Measurements from ENCODE around the gene COL20A1.

Gene COL20A1

DNA sequence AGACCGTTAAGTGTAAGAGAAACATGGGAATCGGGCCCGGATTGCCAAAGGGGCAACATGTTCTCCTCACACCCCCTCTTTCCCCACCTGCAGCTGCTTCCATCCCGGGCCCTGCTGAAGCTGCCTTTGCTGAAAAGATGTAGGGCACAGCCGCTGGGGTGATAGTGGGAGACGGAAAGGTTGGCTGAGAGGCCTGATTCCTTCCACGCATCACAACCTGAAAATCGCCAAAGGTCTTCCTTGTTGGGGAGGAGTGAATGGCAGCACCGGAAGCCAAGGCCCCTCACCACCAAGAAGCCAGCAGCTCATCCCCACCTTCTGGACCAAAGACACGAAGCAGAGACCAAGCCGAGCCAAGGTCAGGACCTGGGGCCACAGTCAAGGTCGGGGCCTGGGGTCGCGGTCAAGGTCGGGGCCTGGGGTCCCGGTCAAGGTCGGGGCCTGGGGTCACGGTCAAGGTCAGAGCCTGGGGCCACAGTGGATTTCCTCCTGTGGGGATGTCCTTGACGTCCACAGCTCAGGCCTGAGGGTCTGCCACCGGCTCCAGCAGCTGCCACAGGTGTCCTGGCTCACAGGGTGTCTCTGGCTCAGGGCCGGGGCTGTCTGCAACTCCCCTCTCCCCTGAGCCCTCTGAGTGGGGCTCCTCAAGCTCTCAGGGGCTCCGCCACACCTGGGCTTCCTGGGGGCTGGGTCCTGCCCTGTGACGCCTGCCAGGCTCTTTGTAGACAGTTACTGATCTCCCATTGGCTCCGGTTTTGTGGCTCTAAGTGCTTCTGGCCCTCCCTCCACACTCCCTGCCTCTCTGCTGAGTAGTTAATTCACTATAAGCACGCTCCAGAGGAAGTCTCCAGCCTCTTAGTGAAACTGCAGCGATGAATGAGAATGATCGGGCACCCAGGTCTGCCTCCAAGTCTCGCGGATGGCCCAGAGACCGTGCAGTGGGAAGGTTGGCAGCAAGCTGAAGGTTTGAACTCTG, 73.7 kb downstream of the COL20A1 start:
- H3K4me3 ChIP-seq (ENCODE audit: low read depth in 1 of 2, low read length in 2 of 2): no peak overlapping the region
- H3K27me3 ChIP-seq (ENCODE audit: low read depth, low read length): peaks cover 13% of the 10 kb centered on the region
- no peaks in the 10 kb centered on the region for H3K36me3 ChIP-seq (ENCODE audit: control insufficient read depth in 1 of 2, insufficient read depth in 2 of 2, low read length in 2 of 2)
- no peak overlapping the region for H3K27ac ChIP-seq (ENCODE audit: low read length)
- no peaks in the 10 kb centered on the region for H3K4me1 ChIP-seq (ENCODE audit: control insufficient read depth in 1 of 2, insufficient read depth in 2 of 2, low read length in 2 of 2)
- H3K9me3 ChIP-seq (ENCODE audit: control insufficient read depth in 1 of 2, low read length in 2 of 2): no peaks in the 10 kb centered on the region

DNA sequence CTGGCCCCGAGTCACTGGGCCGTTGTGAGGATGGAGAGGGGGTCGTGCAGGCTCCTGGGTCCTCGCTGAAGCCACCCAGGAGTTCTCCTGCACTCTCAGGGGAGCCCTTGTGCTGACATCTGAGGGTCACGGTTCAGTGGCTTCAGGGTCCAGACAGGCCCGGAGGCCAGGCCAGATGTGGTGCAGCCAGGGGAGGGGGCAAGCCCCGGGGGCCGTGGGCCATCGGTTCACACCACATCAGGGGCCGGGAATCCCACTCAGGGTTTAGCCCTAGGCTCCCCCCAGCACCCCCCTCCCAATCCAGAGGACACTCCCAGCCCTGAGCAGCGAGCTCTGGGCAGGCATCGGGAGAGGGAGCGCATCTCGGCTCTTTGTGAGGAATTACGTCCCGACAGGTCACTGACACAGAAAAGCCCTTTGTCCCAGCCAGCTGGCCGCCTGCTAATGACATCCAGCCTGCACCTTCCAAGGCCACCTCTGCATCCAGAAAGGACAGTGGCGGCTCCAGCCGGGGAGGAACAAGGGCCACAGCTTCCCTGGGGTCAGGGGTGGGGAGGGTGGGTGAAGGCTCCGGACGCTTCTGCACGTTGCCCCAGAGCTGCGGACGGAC, 74.6 kb downstream of the COL20A1 start:
- no peaks in the 10 kb centered on the region for H3K36me3 ChIP-seq (ENCODE audit: control insufficient read depth in 1 of 2, insufficient read depth in 2 of 2, low read length in 2 of 2)
- no peaks in the 10 kb centered on the region for H3K4me1 ChIP-seq (ENCODE audit: control insufficient read depth in 1 of 2, insufficient read depth in 2 of 2, low read length in 2 of 2)
- H3K4me3 ChIP-seq (ENCODE audit: low read depth in 1 of 2, low read length in 2 of 2): no peak overlapping the region
- no peaks in the 10 kb centered on the region for H3K9me3 ChIP-seq (ENCODE audit: control insufficient read depth in 1 of 2, low read length in 2 of 2)
- no peak overlapping the region for H3K27ac ChIP-seq (ENCODE audit: low read length)
- H3K27me3 ChIP-seq (ENCODE audit: low read depth, low read length): peaks cover 8% of the 10 kb centered on the region

DNA sequence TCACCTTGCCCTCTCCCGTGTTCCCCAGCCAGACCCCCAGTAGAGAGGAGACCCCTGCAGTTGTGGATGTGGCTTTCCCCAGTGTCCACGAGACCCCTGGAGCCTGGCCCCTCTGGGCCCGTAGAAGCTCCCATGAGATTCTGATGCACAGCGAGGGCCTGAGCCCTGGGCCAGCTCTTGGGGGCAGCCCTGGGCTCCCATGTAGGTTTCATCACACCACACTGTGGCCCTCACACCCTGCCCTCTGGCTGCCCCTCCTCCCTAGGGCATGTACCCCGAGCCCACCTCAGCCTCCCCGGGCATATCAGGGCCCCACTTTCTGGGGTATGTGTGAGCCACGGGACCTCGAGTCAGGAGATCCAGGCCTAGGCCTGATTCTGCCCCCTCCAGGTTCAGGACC, 75.2 kb downstream of the COL20A1 start:
- Histone ChIP-seq H3K9me3 (ENCODE audit: control insufficient read depth in 1 of 2, low read length in 2 of 2) (no peaks in the 10 kb centered on the region), H3K36me3 (ENCODE audit: control insufficient read depth in 1 of 2, insufficient read depth in 2 of 2, low read length in 2 of 2) (no peaks in the 10 kb centered on the region), H3K27ac (ENCODE audit: low read length) (no peak overlapping the region), H3K27me3 (ENCODE audit: low read depth, low read length) (peaks cover 2% of the 10 kb centered on the region), H3K4me1 (ENCODE audit: control insufficient read depth in 1 of 2, insufficient read depth in 2 of 2, low read length in 2 of 2) (no peaks in the 10 kb centered on the region), H3K4me3 (ENCODE audit: low read depth in 1 of 2, low read length in 2 of 2) (no peak overlapping the region)

DNA sequence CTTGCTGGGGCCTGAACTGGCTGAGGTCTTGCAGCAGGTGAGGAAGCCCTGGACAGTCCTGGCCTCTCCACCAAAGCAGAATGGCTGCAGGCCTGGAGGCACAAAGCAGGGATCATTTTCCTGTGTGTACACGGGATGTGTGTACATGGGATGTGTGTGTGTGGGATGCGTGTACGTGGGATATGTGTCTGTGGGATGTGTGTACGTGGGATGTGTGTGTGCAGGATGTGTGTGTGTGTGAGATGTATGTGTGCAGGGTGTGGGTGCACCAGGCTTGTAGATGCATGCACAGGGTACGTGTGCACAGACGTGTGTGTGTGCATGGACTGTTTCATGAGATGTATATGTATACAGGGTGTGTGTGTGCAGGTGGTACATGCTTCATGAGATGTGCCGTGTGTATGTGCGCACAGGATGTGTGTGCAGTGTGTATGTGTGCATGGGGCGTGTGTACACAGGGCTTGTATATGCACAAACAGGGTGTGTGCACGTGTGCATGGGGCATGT, 76.1 kb downstream of the COL20A1 start:
- no peaks in the 10 kb centered on the region for H3K4me1 ChIP-seq (ENCODE audit: control insufficient read depth in 1 of 2, insufficient read depth in 2 of 2, low read length in 2 of 2)
- no peak overlapping the region for H3K4me3 ChIP-seq (ENCODE audit: low read depth in 1 of 2, low read length in 2 of 2)
- no peaks in the 10 kb centered on the region for H3K36me3 ChIP-seq (ENCODE audit: control insufficient read depth in 1 of 2, insufficient read depth in 2 of 2, low read length in 2 of 2)
- no peaks in the 10 kb centered on the region for H3K9me3 ChIP-seq (ENCODE audit: control insufficient read depth in 1 of 2, low read length in 2 of 2)
- no peaks in the 10 kb centered on the region for H3K27me3 ChIP-seq (ENCODE audit: low read depth, low read length)
- no peak overlapping the region for H3K27ac ChIP-seq (ENCODE audit: low read length)

DNA sequence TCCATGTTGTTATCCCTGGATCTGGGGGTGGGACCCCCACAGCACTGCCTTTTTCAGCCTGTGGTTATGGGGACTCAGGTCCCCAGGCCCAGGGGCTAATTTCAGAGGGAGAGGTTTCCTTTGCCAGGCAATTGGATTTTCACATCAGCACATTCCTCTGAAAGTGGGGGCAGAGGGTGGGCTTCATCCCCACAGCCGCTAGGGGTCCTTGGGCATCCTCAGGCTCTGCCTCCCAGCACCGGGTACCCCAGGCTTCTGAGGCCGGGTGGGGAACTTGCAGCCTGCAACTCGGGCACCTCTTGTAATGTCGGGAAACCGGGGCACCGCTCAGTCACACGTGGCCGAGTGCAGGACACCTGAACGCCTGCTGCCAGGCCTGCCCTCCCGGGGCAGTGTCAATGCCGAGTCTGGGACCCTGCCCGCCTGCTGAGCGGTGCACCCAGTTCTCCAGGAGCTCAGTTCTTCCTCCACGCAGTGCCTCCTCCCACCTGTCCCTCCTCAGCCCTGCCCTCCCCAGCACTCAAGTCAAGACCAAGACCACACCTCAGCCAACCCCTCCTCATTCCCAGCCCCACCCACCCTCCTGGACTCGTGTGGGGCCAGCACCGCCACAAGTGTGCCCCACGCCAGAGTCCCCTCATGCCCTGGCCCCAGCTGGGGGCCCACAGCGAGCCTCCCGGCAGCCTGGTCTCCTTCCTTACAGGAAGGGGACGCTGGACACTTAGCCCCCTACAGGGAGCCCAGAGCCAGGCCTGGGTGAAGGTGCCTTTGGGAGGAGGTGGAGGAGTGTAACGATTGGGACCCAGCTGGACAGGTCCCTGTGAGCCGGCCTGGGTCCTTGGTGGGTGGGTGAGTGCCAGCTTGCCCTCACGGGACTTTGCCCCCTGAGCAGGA, 77.0 kb downstream of the COL20A1 start:
- Histone ChIP-seq H3K9me3 (ENCODE audit: control insufficient read depth in 1 of 2, low read length in 2 of 2) (no peaks in the 10 kb centered on the region), H3K4me1 (ENCODE audit: control insufficient read depth in 1 of 2, insufficient read depth in 2 of 2, low read length in 2 of 2) (no peaks in the 10 kb centered on the region), H3K4me3 (ENCODE audit: low read depth in 1 of 2, low read length in 2 of 2) (no peak overlapping the region), H3K27me3 (ENCODE audit: low read depth, low read length) (no peaks in the 10 kb centered on the region), H3K36me3 (ENCODE audit: control insufficient read depth in 1 of 2, insufficient read depth in 2 of 2, low read length in 2 of 2) (no peaks in the 10 kb centered on the region), H3K27ac (ENCODE audit: low read length) (no peak overlapping the region)

DNA sequence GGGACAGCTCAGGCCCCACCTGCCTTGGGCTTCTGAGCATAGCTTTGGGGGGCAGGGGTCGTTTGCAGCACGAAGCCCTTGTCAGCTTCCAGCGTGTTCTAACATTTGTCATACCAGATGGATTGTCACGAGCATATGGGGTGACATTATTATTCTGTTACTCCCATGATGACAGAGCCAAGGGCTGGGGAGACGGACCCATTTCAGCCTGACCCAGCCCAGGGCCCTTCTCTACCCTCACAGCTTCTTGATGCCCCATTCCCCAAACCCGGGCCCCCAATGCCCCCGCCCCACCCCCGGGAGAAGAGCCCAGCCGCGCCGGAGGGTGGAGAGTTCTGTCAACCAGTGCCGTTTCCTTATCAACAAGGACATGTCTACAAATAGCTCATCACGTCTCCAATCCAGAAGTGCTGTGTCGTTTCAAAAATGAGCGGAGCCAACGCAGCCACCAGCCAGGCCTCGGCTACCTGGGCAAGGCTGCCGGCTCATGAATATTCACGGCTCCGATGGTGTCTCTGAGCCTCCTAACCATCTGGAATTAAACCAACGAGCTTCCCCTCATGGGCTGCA, 77.7 kb downstream of the COL20A1 start:
- H3K4me1 ChIP-seq (ENCODE audit: control insufficient read depth in 1 of 2, insufficient read depth in 2 of 2, low read length in 2 of 2): no peaks in the 10 kb centered on the region
- H3K4me3 ChIP-seq (ENCODE audit: low read depth in 1 of 2, low read length in 2 of 2): no peak overlapping the region
- H3K36me3 ChIP-seq (ENCODE audit: control insufficient read depth in 1 of 2, insufficient read depth in 2 of 2, low read length in 2 of 2): no peaks in the 10 kb centered on the region
- no peak overlapping the region for H3K27ac ChIP-seq (ENCODE audit: low read length)
- H3K9me3 ChIP-seq (ENCODE audit: control insufficient read depth in 1 of 2, low read length in 2 of 2): no peaks in the 10 kb centered on the region
- no peaks in the 10 kb centered on the region for H3K27me3 ChIP-seq (ENCODE audit: low read depth, low read length)

DNA sequence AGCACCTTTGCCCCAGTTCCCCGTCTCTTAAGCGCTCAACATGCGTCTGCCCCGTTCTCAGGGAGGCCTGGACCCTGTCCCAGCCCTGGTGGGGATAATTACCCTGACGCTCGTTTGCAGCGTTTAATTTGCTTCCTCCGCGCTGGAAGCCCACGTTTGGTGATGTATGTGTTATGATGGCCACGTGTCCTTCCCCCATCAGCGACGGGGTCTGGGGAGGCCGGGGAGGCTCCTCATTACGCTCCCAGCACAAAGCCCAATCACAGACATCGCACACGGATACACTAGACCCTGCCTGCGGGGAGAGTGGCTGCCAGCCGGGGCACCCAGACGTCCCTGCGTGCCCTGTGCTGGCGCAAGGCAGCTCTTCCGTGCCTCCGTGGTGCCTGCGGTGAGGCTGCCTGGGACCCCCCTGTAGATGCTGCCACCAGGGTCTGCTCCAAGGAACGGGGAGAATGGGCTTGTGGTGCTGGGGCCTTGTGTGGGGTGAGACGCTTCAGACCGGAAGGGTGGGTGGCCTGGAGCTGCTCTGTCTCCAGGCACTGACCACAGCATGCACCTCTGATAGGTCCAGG, 78.4 kb downstream of the COL20A1 start:
- Histone ChIP-seq H3K27ac (ENCODE audit: low read length) (no peak overlapping the region), H3K9me3 (ENCODE audit: control insufficient read depth in 1 of 2, low read length in 2 of 2) (no peaks in the 10 kb centered on the region), H3K4me3 (ENCODE audit: low read depth in 1 of 2, low read length in 2 of 2) (no peak overlapping the region), H3K4me1 (ENCODE audit: control insufficient read depth in 1 of 2, insufficient read depth in 2 of 2, low read length in 2 of 2) (peaks cover 0 to under 1% of the 10 kb centered on the region in 2 donors), H3K36me3 (ENCODE audit: control insufficient read depth in 1 of 2, insufficient read depth in 2 of 2, low read length in 2 of 2) (no peaks in the 10 kb centered on the region), H3K27me3 (ENCODE audit: low read depth, low read length) (no peaks in the 10 kb centered on the region)

DNA sequence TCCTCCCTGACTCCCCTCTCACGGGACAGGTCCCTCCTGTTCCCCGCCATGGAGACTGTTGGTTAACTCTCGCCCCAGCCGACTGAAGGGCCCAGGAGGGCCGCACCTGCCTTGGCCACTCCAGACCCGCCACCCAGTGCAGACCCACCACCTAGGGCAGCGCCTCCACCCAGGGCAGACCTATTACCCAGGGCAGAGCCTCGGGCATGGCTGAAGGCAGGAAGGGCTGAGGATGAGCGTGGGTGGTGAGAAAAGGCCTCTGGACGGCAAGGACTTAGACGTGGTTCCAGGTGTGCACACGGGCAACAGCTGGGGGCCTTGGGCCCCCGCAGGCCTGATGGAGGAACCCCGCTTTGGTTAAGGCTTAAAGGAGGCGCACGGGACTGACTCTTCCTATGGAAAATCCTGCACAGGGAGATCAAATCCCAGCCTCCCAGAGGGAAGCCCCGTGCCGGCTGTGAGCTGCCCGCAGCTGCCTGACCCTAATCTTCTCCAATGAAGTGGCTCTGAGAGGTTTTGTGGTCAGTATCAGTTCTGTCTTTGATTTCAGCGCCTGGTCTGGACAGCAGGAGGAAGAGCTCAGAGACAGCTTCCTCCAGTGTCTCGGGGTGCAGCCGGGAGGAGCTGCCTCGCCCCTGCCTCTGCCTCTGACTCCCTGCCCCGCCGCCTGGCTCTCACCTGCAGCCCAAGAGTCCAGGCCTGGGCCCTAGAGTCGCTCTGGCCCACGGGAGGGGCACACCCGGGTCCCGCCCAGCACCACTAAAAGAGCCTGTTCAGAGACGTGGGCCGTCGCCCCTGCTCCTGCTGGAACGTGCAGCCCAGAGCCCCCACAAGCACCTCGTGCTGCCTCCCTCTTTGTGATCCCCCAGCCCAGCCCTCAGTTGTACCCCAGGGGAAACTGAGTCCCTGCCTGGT, 80.2 kb downstream of the COL20A1 start:
- no peaks in the 10 kb centered on the region for H3K27me3 ChIP-seq (ENCODE audit: low read depth, low read length)
- H3K4me1 ChIP-seq (ENCODE audit: control insufficient read depth in 1 of 2, insufficient read depth in 2 of 2, low read length in 2 of 2): peaks cover 0 to 5% of the 10 kb centered on the region in 2 donors
- no peak overlapping the region for H3K27ac ChIP-seq (ENCODE audit: low read length)
- H3K9me3 ChIP-seq (ENCODE audit: control insufficient read depth in 1 of 2, low read length in 2 of 2): no peaks in the 10 kb centered on the region
- H3K4me3 ChIP-seq (ENCODE audit: low read depth in 1 of 2, low read length in 2 of 2): no peak overlapping the region
- H3K36me3 ChIP-seq (ENCODE audit: control insufficient read depth in 1 of 2, insufficient read depth in 2 of 2, low read length in 2 of 2): no peaks in the 10 kb centered on the region

DNA sequence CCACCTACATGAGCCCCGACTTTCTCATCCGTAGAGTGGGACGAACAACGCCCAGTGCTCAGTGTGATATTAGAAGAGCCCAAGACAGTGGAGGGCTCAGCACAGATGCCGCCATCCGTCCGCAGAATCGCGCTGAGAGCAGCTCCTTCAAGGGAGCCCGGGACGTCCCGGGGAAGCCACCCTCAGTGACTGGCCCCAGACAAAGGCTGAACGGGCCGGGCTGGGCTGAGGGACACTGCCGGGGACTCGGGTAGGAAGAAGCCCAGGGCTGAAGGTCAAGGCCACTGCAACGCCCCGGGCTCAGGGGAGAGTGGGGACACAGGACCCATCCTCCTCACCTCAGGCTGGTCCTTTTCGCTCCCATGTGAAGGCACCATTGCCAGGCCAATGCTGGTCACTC, 81.0 kb downstream of the COL20A1 start:
- no peaks in the 10 kb centered on the region for H3K27me3 ChIP-seq (ENCODE audit: low read depth, low read length)

DNA sequence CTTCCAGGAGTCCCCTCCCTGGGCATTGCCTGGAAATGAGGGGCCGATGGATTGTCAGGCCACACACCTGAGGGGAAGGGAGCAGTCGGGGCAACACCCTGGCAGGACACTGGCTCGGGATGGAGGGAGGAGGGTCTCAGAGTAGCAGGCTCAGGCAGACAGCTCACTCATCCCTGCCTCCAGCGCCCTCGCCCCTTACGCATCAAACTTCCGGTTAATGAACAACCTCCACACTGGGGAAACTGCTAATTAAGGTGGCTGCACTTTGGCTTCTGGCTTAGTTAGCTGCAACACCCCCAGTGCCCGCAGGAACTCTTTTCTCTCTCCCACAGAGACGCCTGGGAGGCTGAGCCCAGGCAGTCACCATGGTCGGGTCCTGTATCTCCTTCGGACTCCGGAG, 81.5 kb downstream of the COL20A1 start:
- H3K4me3 ChIP-seq (ENCODE audit: low read depth in 1 of 2, low read length in 2 of 2): no peak overlapping the region
- no peak overlapping the region for H3K27ac ChIP-seq (ENCODE audit: low read length)
- H3K4me1 ChIP-seq (ENCODE audit: control insufficient read depth in 1 of 2, insufficient read depth in 2 of 2, low read length in 2 of 2): peaks cover 0 to 5% of the 10 kb centered on the region in 2 donors
- H3K36me3 ChIP-seq (ENCODE audit: control insufficient read depth in 1 of 2, insufficient read depth in 2 of 2, low read length in 2 of 2): no peaks in the 10 kb centered on the region
- H3K9me3 ChIP-seq (ENCODE audit: control insufficient read depth in 1 of 2, low read length in 2 of 2): no peaks in the 10 kb centered on the region
- H3K27me3 ChIP-seq (ENCODE audit: low read depth, low read length): no peaks in the 10 kb centered on the region

More for the DNA sequence above, 81.0 kb downstream of the COL20A1 start:
- Histone ChIP-seq H3K27ac (ENCODE audit: low read length) (no peak overlapping the region), H3K4me3 (ENCODE audit: low read depth in 1 of 2, low read length in 2 of 2) (no peak overlapping the region), H3K36me3 (ENCODE audit: control insufficient read depth in 1 of 2, insufficient read depth in 2 of 2, low read length in 2 of 2) (no peaks in the 10 kb centered on the region), H3K9me3 (ENCODE audit: control insufficient read depth in 1 of 2, low read length in 2 of 2) (no peaks in the 10 kb centered on the region), H3K4me1 (ENCODE audit: control insufficient read depth in 1 of 2, insufficient read depth in 2 of 2, low read length in 2 of 2) (peaks cover 0 to 5% of the 10 kb centered on the region in 2 donors)

Data from muscle layer of duodenum (tissue), 2 donors.